ENCODE results near the gene PAPSS2. TPM values are rescaled to one million over a fixed set of nuclear protein-coding genes. Genes with fewer than 3 reads are reported as not detected.

PAPSS2 gene
- total and polyA plus RNA-seq, 2 donors (not counting 3 experiments of a cell fraction or from before 2014, with no cell fraction given): 27.9 to 82.6 TPM

- no peak overlapping the region for H3K4me3 ChIP-seq (replicated peaks in 1 of 3; ENCODE audit: insufficient read depth in 1 of 3, low read depth in 1 of 3, low read length in 3 of 3)
- ChIA-PET POLR2A (no interaction called here), CTCF (interaction anchor here (0.8 to 1.0 kb wide), 2 partner anchors 19 to 40 kb away, joined by 3 read pairs; partner anchors contain the start of gene PAPSS2)
- H3K9me1 ChIP-seq (replicated peaks; ENCODE audit: control insufficient read depth, extremely low read depth, insufficient read depth, low read length): no peaks in the 10 kb centered on the region
- H3K4me1 ChIP-seq (ENCODE audit: control insufficient read depth, extremely low read depth, insufficient read depth, low read length): peaks cover 4% of the 10 kb centered on the region
- H3K27ac ChIP-seq (ENCODE audit: insufficient read depth, low read depth, low read length): no peak overlapping the region
- H3K9ac ChIP-seq (replicated peaks; ENCODE audit: extremely low read depth, insufficient read depth, low read length): no peak overlapping the region
- TF ChIP-seq CTCF (IDR thresholded peaks at IDR 0.05; ENCODE audit: extremely low read depth in 1 of 2, insufficient read depth in 1 of 2, low read depth in 1 of 2, low read length in 2 of 2) (no peak), FOS (IDR thresholded peaks at IDR 0.05; ENCODE audit: borderline replicate concordance, insufficient read depth, low read length) (no peak), JUN (IDR thresholded peaks at IDR 0.05; ENCODE audit: borderline replicate concordance, insufficient read depth, insufficient read length, low read depth) (no peak), EZH2 (IDR thresholded peaks at IDR 0.05; ENCODE audit: borderline replicate concordance, low read depth, low read length, severe bottlenecking) (no peak), POLR2A (IDR thresholded peaks at IDR 0.05; ENCODE audit: low read depth, low read length) (no peak), POLR2AphosphoS5 (IDR thresholded peaks at IDR 0.05; ENCODE audit: insufficient read depth, low read depth, low read length) (no peak), MYC (IDR thresholded peaks at IDR 0.05; ENCODE audit: low read depth, low read length) (no peak)
- no peaks in the 10 kb centered on the region for H4K20me1 ChIP-seq (replicated peaks; ENCODE audit: control insufficient read depth, extremely low read depth, insufficient read depth, low read length)
- intact Hi-C loops (cut with micrococcal nuclease) (no loop called here), dilution Hi-C loops (cut with MboI; ENCODE audit: extremely low pct_ligation_motif_present, low sequenced_read_pairs) (no loop called here)
- H3K36me3 ChIP-seq (ENCODE audit: control insufficient read depth in 2 of 2, extremely low read depth in 1 of 2, insufficient read depth in 2 of 2, low read length in 2 of 2): peaks cover 0 to 4% of the 10 kb centered on the region in 2 experiments
- no TSS peak for BruUV-seq (replicated peaks)
- FAIRE-seq (no peak), DNase-seq (ENCODE audit: low read depth, low spot score) (no peak)
- no peaks in the 10 kb centered on the region for H3K9me3 ChIP-seq (replicated peaks; ENCODE audit: control insufficient read depth, insufficient read depth, low read length)
- H3K79me2 ChIP-seq (ENCODE audit: control insufficient read depth, insufficient read depth, low read length): no peaks in the 10 kb centered on the region
- no peaks in the 10 kb centered on the region for H3K27me3 ChIP-seq (ENCODE audit: control insufficient read depth in 2 of 2, insufficient read depth in 2 of 2, low read length in 2 of 2)
- H2AFZ ChIP-seq (ENCODE audit: low read depth, low read length): no peak overlapping the region
- H3K4me2 ChIP-seq (ENCODE audit: insufficient read depth, low read length): no peak overlapping the region
These were observed 40.5 kb downstream of the PAPSS2 start for GRCh38 chr10:87700031-87700796.

Measured in endothelial cell of umbilical vein (primary cell).